HG03196 (cell line): ENCODE measurements around the gene FRAS1.
"Not testable (repeated sequence)": the region's sequence is repeated elsewhere in the genome, so short reads cannot be mapped to it uniquely, and the experiment has no call there.

Experiments
- ATAC-seq: cut with Tn5 transposase; IDR thresholded peaks from one replicate; pipeline ENCODE4 v1.9.1; 2021; ENCODE audit not compliant: unreplicated experiment

The FRAS1 gene

DNA sequence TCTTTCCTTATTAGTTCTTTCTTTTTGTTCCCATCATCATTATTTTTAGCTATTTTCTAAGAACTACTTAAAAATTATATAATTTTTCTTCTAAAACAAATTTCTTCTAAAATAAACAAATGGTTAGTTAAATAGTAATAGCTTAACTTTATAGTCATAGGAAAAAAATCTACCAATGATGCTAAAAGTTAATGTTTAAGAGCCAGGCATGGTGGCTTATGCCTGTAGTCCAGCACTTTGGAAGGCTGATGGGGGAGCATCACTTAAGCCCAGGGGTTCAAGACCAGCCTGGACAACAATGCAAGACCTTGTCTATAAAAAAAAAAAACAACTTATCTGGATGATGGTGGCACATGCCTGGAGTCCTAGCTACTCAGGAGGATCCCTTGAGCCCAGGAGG lies 367.3 kb downstream of the FRAS1 start:
- no peak for ATAC-seq

GRCh38 chr4:78426972-78427371 lies 369.8 kb downstream of the FRAS1 start:
- ATAC-seq = no peak

GRCh38 chr4:78428996-78429395 lies 371.9 kb downstream of the FRAS1 start:
- ATAC-seq = no peak

GRCh38 chr4:78432896-78433295 lies 375.8 kb downstream of the FRAS1 start:
- no peak for ATAC-seq

- no peak for ATAC-seq
Observed at GRCh38 chr4:78437608-78438088, 380.5 kb downstream of the FRAS1 start.

DNA sequence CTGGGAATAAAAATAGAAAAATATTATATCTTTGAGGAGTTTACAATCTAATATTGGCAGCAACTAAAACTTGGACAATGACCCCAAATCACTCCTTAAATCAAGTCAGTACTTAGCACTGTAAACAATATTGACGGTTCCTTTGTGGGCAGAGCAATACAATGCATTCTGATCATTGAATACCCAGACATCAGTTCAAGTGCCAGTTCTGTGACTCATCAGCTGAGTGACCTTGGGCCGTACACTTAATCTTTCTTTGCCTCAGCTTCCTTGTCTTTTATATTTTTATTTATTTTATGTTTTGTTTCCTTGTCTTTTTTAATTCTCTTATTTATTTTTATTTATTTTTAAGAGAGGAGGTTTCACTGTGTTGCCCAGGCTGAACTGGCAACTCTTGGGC lies 382.2 kb downstream of the FRAS1 start:
- ATAC-seq = no peak

DNA sequence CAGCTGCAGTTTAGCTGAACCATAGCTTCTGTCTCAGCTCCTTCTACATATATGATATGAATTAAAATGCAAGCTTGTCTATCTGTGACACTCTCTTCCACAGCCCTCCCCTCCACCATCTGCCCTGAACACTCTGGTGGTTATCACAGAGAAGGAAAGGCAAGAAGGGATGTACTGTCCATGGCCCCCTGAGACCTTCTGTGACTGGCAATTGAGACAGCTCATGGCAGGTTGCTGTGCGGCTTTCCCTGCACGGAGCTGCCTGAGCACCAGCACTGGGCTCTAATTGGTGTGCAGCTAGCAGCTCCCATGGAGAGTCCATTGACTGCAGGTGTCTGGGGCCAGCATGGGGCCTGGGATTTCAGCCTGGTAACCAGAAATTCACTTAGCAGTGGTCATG lies 384.6 kb downstream of the FRAS1 start:
- no peak for ATAC-seq

GRCh38 chr4:78446619-78447018 lies 389.5 kb downstream of the FRAS1 start:
- no peak for ATAC-seq

DNA sequence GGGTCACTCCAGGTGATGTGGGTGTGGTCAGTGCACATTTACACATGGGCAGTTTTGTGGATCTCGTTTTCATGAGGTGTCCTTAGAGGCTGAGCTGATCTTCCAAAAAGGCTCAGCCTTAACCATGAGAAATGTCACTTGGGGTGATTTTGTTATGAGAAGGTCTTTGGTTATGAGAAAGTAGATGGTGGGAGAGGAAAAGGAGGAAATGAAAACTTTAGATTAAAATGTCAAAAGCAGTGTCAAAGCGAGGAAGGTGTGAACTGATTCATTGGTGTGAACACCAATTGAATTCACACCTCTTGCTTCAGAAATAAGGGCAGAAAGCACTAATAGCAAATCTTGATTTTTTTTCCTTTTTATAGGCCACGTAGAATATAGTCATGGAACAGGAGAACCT lies 394.3 kb downstream of the FRAS1 start:
- no peak for ATAC-seq

DNA sequence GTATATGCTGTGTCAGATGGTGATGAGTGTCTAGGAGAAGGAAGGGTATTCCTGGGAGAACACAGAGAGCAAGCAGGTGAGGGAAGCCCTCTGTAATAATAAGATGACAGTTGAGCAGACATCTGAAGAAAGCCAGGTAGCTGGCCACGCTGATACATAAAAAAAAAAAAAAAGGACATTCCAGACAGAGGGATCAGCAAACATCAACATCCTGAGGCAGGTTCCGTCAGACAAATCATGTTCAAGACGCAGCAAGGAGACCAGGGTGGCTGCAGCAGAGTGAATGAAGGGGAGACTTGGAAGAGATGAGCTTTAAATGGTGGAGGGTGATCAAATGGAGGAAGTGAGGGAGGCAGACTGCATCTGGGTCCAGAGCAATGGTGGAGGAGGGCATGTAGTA lies 396.9 kb downstream of the FRAS1 start:
- no peak for ATAC-seq

DNA sequence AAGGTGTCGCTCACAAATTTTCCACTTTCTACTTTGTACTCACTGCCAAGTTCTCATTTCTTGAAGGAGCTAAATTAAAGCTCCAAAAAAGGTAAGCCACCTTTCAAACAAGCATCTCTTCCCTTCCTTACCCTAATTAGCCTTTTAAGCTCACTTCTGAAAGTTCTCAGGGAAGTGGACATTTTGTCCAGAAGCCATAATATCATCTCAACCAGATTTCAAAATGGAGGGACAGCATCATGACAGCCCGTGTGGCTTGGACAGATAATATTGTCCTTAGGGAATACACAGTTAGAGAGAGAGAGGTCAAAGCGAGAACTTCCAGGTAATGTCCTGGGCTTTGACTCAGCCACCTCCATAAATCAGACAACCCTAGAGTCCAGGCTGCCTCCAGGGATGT lies 400.6 kb downstream of the FRAS1 start:
- no peak for ATAC-seq

GRCh38 chr4:78459327-78459726 lies 402.2 kb downstream of the FRAS1 start:
- ATAC-seq = no peak

- no peak for ATAC-seq
Observed at GRCh38 chr4:78460368-78460767, 403.2 kb downstream of the FRAS1 start.

DNA sequence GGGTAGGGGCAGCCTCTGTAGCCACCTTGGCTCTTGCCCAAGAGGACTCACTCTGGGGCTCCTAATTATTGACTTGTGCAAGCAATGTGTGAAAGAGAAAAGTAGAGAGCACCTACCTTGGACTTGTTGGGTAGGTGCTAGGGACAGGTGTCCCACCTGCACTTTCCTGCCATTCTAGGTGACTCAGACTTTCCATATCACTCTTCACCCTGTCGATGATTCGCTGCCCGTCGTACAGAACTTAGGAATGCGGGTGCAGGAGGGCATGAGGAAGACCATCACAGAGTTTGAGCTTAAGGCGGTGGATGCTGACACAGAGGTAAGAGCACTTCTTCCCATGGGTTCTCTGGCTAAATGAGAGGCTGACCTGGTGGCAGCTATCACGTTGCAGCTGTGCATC lies 407.1 kb downstream of the FRAS1 start:
- no peak for ATAC-seq

DNA sequence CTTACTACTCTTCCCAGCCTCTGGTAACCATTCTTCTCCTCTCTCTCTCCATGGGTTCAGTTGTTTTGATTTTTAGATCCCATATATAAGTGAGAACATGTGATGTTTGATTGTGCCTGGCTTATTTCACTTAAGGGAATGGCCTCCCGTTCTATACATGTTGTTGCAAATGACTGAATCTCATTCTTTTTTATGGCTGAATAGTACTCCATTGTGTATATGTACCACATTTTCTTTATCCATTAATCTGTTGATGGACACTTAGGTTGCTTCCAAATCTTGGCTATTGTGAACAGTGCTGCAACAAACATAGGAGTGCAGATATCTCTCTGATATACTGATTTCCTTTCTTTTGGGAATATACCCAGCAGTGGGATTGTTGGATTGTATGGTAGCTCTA lies 410.1 kb downstream of the FRAS1 start:
- ATAC-seq = not testable (repeated sequence)

DNA sequence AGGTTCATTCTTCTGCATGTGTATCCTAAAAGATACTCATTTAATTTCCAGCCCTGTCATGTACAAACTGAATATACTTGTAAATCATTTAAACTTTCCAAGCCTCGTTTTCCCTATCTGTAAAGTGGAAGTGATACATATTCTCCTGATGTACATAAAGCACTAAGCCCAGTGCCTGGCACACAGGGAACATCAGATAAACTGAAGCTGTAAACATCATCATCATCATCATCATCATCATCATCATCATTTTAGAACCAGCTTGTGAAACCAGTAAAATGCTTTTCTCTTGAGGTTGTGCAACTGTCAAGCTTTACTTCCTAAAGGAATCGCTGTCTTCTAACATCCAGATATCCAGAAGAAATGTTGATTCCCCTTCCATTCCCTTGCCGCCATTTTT lies 411.1 kb downstream of the FRAS1 start:
- no peak for ATAC-seq

DNA sequence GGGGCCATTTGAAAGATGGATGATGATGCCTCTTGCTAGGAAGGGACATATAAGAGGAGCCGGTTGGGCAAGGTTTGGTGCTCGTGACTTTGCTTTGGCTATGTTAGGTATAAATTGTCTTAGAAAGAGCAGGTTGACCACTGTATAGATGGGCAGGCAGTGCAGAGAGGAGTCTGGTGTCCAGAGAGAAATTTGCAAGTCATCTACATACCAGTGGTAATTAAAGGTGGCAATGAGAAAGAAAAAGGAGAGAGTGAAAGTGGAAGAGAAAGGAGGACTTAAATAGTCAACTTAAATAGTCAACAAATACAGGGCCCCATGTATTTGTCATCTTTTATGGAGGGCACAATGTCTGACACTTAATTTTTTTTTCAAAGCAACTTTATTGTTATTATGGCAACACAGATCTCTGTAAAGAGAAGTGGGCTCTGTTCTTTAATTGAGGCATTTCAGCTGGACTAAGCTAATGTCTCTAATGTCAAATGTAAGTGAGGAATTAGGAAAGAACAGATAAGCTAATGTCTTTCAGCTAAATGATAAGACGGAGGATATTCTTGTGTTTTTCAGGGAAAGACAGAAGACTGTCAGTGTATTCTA lies 419.1 kb downstream of the FRAS1 start:
- ATAC-seq = no peak

- ATAC-seq = no peak
Observed at GRCh38 chr4:78477276-78477675, 420.2 kb downstream of the FRAS1 start.

- no peak for ATAC-seq
Observed at GRCh38 chr4:78478523-78478922, 421.4 kb downstream of the FRAS1 start.

- ATAC-seq = no peak
Observed at GRCh38 chr4:78480286-78480685, 423.2 kb downstream of the FRAS1 start.

DNA sequence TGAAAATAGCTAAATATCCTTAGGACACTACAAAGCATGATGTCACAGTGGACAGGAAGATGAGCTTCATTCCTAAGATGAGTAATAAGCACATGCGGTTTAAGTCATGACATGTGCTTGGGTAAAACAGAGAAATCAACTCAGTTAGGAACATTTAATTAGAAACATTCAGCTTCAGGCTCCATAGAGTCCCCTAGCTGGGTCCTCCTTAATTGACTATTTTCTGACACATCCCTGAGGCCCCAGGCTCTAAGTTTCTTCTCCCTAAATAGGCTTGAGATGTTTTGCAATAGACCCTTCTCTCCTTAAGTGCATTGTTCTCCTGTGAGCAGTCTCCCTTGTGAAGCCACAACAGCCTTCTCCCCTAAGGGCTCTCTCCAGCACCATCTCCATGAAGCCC lies 424.1 kb downstream of the FRAS1 start:
- no peak for ATAC-seq

- ATAC-seq = no peak
Observed at GRCh38 chr4:78482281-78482680, 425.2 kb downstream of the FRAS1 start.

GRCh38 chr4:78483811-78484210 lies 426.7 kb downstream of the FRAS1 start:
- no peak for ATAC-seq
